Placental pericyte (primary cell): ENCODE data around the gene TMEM138. TPM values are rescaled to one million over a fixed set of nuclear protein-coding genes. Genes with fewer than 3 reads are reported as not detected.

Source experiments
- total RNA-seq: library from RNA; depleted of rRNA; stranded (reverse); fragments of >200 nt; gene quantifications from 2 replicates; pipeline ENCODE4 v1.2.3, GENCODE V29; 2012

TMEM138 gene
- 69.9 and 122 TPM in 2 replicates for total RNA-seq

DNA sequence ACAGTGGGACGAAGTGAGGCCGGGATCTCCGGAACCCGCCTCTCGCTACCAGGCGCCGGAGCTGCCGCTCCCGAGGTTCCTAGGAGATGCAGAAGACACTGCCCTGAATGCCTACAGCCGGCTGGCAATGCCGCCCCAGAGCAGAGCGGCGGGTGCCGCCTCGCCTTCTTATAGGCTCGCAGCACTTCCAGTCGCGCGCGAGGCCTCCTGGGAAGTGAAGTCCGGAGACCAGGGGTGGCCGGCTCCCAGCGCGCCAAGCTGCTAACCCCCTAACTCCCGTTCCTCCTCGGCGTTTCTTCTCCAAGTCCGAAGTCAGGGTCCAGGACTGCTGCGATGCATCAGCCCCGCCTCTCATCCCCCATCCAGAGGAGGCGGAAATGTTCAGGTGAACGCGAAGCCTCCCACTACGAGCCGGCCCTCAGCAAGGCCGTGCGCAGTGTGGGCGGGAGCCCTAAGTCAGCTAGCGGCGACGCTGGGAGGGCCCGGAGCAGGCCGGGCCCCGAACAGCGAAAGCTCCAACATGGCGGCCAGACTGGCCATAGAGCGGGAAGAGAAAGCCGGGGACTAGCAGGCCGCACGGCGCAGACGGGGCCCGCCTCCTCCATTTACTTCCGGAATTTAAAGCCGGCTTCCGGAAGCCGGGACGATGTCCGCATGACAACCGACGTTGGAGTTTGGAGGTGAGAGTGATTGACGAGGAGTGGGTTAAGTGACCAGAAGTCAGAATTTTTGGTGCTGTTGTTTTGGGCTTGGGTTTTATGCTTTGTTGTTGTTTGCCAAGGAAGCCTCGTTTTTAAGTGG lies at the start of gene TMEM138, which contains the start of gene CYB561A3:
Gene TMEM138 (plus strand): TSS at position 634 of the 801 bp plus-strand sequence. CDS start 2,017 bp downstream, outside the sequence.
Gene CYB561A3 (minus strand): TSS at position 142 of the 801 bp plus-strand sequence. CDS start 5,169 bp downstream, outside the sequence.

DNA sequence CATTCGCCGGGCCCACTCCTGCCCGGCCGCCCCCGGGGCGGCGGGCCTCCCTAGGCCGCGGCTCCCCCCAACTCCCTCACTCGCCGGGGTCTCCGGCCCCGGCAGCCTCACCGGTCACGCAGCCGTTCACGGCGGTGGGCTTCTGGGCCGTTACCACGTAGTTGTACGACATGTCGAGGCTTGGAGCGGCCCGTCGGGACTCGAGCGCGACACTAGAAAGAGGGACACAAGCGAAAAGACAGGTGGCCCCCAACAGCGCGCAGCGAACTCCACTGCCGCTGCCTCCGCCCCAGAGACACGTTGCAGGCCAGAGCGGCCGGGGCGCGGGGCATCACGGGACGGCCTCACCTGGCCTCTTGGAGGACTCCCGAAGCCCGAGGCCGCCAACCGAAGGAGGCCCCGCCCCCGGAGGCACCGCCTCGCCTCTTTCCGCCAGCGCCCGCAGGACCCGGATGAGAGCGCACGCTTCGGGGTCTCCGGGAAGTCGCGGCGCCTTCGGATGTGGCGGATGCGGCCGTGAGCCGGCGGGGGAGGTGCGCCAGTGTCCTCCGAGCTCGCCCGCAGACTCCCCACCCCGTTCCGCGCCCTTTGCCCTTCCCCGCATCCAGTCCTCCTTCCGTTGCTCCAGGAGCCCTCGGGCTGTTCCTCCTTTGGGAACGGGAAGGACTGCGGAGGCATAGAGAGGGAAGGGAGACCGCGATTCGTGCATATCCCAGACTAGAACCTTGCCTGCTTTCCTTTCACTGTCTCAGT lies 29.2 kb upstream of the TMEM138 start, which contains the start of the genes DDB1 and TKFC:
Gene DDB1 (minus strand): TSS at position 309 of the 753 bp plus-strand sequence. CDS start 137 bp downstream, at position 172.
Gene TKFC (plus strand): TSS at position 432 of the 753 bp plus-strand sequence. CDS start 1,501 bp downstream, outside the sequence.

Other genes with a start within 250 kb of the TMEM138 start
- gene VPS37C, start 200.9 kb upstream of the TMEM138 start, total RNA-seq, result 19.5 and 23.2 TPM in 2 replicates
- gene PGA3, start 158.9 kb upstream of the TMEM138 start, total RNA-seq, result 1.1 TPM in 1 of 2 replicates, not detected in the other
- gene PGA4, start 140.0 kb upstream of the TMEM138 start, total RNA-seq, result 0.43 TPM in 1 of 2 replicates, not detected in the other
- gene PGA5, start 121.2 kb upstream of the TMEM138 start, total RNA-seq, result not detected in 2 replicates
- 1.1 TPM in 2 replicates for gene VWCE, start 67.1 kb upstream of the TMEM138 start, total RNA-seq
- gene DDB1, start 29.3 kb upstream of the TMEM138 start, total RNA-seq, result 290 and 338 TPM in 2 replicates
- gene TKFC, start 29.1 kb upstream of the TMEM138 start, total RNA-seq, result 17.6 and 27.4 TPM in 2 replicates
- 207 and 399 TPM in 2 replicates for gene CYB561A3, start 492 bp upstream of the TMEM138 start, total RNA-seq
- 13.9 and 20.4 TPM in 2 replicates for gene TMEM216, start 30.2 kb downstream of the TMEM138 start, total RNA-seq
- gene CPSF7, start 67.6 kb downstream of the TMEM138 start, total RNA-seq, result 42.4 and 51.0 TPM in 2 replicates
- gene SDHAF2, start 67.8 kb downstream of the TMEM138 start, total RNA-seq, result 42.5 and 70.5 TPM in 2 replicates
- not detected in 2 replicates for gene LRRC10B, start 146.4 kb downstream of the TMEM138 start, total RNA-seq
- 4.6 and 9.7 TPM in 2 replicates for gene SYT7, start 218.7 kb downstream of the TMEM138 start, total RNA-seq